ENCODE measurements around the gene PREPL.

The PREPL gene

GRCh38 chr2:44354761-44355160, 6.5 kb downstream of the PREPL start:
- no peaks in the 10 kb centered on the region for H3K9me3 ChIP-seq (ENCODE audit: low read length)

GRCh38 chr2:44352510-44352909, 8.8 kb downstream of the PREPL start:
- Histone ChIP-seq H3K4me2 (ENCODE audit: low read length) (no peak overlapping the region), H3K9me3 (ENCODE audit: low read length) (no peaks in the 10 kb centered on the region), H3K79me2 (ENCODE audit: insufficient read depth, low read length) (peaks cover 8% of the 10 kb centered on the region)

More at GRCh38 chr2:44354761-44355160, 6.5 kb downstream of the PREPL start:
- H3K4me3 ChIP-seq (ENCODE audit: low read depth, low read length, poor library complexity, severe bottlenecking): no peak overlapping the region
- TF ChIP-seq, protein P1, sequence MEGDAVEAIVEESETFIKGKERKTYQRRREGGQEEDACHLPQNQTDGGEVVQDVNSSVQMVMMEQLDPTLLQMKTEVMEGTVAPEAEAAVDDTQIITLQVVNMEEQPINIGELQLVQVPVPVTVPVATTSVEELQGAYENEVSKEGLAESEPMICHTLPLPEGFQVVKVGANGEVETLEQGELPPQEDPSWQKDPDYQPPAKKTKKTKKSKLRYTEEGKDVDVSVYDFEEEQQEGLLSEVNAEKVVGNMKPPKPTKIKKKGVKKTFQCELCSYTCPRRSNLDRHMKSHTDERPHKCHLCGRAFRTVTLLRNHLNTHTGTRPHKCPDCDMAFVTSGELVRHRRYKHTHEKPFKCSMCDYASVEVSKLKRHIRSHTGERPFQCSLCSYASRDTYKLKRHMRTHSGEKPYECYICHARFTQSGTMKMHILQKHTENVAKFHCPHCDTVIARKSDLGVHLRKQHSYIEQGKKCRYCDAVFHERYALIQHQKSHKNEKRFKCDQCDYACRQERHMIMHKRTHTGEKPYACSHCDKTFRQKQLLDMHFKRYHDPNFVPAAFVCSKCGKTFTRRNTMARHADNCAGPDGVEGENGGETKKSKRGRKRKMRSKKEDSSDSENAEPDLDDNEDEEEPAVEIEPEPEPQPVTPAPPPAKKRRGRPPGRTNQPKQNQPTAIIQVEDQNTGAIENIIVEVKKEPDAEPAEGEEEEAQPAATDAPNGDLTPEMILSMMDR (IDR thresholded peaks at IDR 0.05; ENCODE audit: low read length): no peak
- no peak for TF ChIP-seq EZH2 (IDR thresholded peaks at IDR 0.05; ENCODE audit: borderline replicate concordance, low read length)
- H3K4me2 ChIP-seq (ENCODE audit: low read length): no peak overlapping the region
- no peak overlapping the region for H3K9ac ChIP-seq (ENCODE audit: low read length)
- peaks cover 7% of the 10 kb centered on the region for H3K79me2 ChIP-seq (ENCODE audit: insufficient read depth, low read length)
- H3K36me3 ChIP-seq (ENCODE audit: insufficient read depth, low read length): peaks cover 6% of the 10 kb centered on the region; the same call in 1 of the 2 replicates
- no peaks in the 10 kb centered on the region for H3K9me2 ChIP-seq (ENCODE audit: low read depth, low read length)
- H4K20me1 ChIP-seq (ENCODE audit: insufficient read depth, low read length): no peaks in the 10 kb centered on the region
- no peaks in the 10 kb centered on the region for H3F3A ChIP-seq (ENCODE audit: insufficient read depth, low read length)
- H3K27ac ChIP-seq (ENCODE audit: low read depth, low read length, poor library complexity, severe bottlenecking): no peak overlapping the region
- H3K27me3 ChIP-seq (ENCODE audit: insufficient read depth, low read length): no peaks in the 10 kb centered on the region
- H2AFZ ChIP-seq (ENCODE audit: low read length): no peak overlapping the region
- H3K4me1 ChIP-seq (ENCODE audit: insufficient read depth, low read length, severe bottlenecking): peaks cover 25% of the 10 kb centered on the region

DNA sequence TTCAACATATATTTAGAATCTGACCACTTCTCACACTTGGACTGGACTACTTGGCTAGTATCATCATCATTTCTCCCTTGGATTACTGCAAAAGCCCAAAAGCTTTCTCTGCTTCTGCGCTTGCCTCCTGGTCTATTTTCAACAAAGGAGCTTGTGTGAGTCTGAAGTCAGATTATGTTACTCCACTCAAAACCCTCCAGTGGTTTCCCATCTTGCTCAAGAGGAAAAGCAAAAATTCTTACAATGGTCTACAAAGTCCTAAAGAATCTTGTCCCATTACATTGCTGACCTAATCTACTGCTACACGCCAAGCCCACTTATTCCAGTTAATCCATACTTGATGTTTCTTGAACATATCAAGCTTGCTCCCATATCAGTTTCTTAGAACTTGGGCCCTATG, 9.6 kb downstream of the PREPL start:
- Histone ChIP-seq H3K4me2 (ENCODE audit: low read length) (no peak overlapping the region), H2AFZ (ENCODE audit: low read length) (no peak overlapping the region), H3K9ac (ENCODE audit: low read length) (no peak overlapping the region), H3K27me3 (ENCODE audit: insufficient read depth, low read length) (no peaks in the 10 kb centered on the region), H3K4me3 (ENCODE audit: low read depth, low read length, poor library complexity, severe bottlenecking) (no peak overlapping the region), H3K36me3 (ENCODE audit: insufficient read depth, low read length) (peaks cover 6% of the 10 kb centered on the region; the same call in 1 of the 2 replicates), H3K79me2 (ENCODE audit: insufficient read depth, low read length) (peaks cover 11% of the 10 kb centered on the region), H4K20me1 (ENCODE audit: insufficient read depth, low read length) (no peaks in the 10 kb centered on the region), H3K4me1 (ENCODE audit: insufficient read depth, low read length, severe bottlenecking) (no peaks in the 10 kb centered on the region), H3K27ac (ENCODE audit: low read depth, low read length, poor library complexity, severe bottlenecking) (no peak overlapping the region), H3K9me3 (ENCODE audit: low read length) (no peaks in the 10 kb centered on the region), H3K9me2 (ENCODE audit: low read depth, low read length) (no peaks in the 10 kb centered on the region), H3F3A (ENCODE audit: insufficient read depth, low read length) (no peaks in the 10 kb centered on the region)
- TF ChIP-seq EZH2 (IDR thresholded peaks at IDR 0.05; ENCODE audit: borderline replicate concordance, low read length): no peak
- TF ChIP-seq, protein P1 (IDR thresholded peaks at IDR 0.05; ENCODE audit: low read length): no peak

More at GRCh38 chr2:44352510-44352909, 8.8 kb downstream of the PREPL start:
- TF ChIP-seq EZH2 (IDR thresholded peaks at IDR 0.05; ENCODE audit: borderline replicate concordance, low read length): no peak
- TF ChIP-seq, protein P1 (IDR thresholded peaks at IDR 0.05; ENCODE audit: low read length): no peak
- Histone ChIP-seq H3K27ac (ENCODE audit: low read depth, low read length, poor library complexity, severe bottlenecking) (no peak overlapping the region), H2AFZ (ENCODE audit: low read length) (no peak overlapping the region), H3K4me3 (ENCODE audit: low read depth, low read length, poor library complexity, severe bottlenecking) (no peak overlapping the region), H3K9ac (ENCODE audit: low read length) (no peak overlapping the region), H3K4me1 (ENCODE audit: insufficient read depth, low read length, severe bottlenecking) (peaks cover 2% of the 10 kb centered on the region), H3F3A (ENCODE audit: insufficient read depth, low read length) (no peaks in the 10 kb centered on the region), H4K20me1 (ENCODE audit: insufficient read depth, low read length) (no peaks in the 10 kb centered on the region), H3K27me3 (ENCODE audit: insufficient read depth, low read length) (no peaks in the 10 kb centered on the region), H3K9me2 (ENCODE audit: low read depth, low read length) (no peaks in the 10 kb centered on the region), H3K36me3 (ENCODE audit: insufficient read depth, low read length) (peaks cover 6% of the 10 kb centered on the region; the same call in 1 of the 2 replicates)

Measured in OCI-LY1 (cell line).